COR-L47 (cell line): Measurements from ENCODE around the gene EPC1.
A peak's percentile ranks its signal among the peaks of the same experiment; 100 is the strongest.
"Not testable (repeated sequence)": the region's sequence is repeated elsewhere in the genome, so short reads cannot be mapped to it uniquely, and the experiment has no call there.

ENCODE experiments used
- DNase-seq: peaks from one replicate; lab custom pipeline; 2025; lab: John Stamatoyannopoulos, UW

EPC1 gene

GRCh38 chr10:32346551-32347362 lies at the start of gene EPC1:
Gene EPC1 (minus strand): TSS chr10:32347158. CDS start chr10:32346915, 243 bp downstream.
- peak; percentile 77 for DNase-seq

- DNase-seq: no peak
Measured at GRCh38 chr10:32393911-32394310, 47.0 kb upstream of the EPC1 start.

- not testable (repeated sequence) for DNase-seq
Measured at GRCh38 chr10:32392284-32392683, 45.3 kb upstream of the EPC1 start.

GRCh38 chr10:32390193-32390592 lies 43.2 kb upstream of the EPC1 start:
- no peak for DNase-seq

- DNase-seq: no peak
Measured at GRCh38 chr10:32388258-32389027, 41.5 kb upstream of the EPC1 start.

- no peak for DNase-seq
Measured at GRCh38 chr10:32386623-32387260, 39.8 kb upstream of the EPC1 start.

GRCh38 chr10:32384171-32384570 lies 37.2 kb upstream of the EPC1 start:
- DNase-seq: no peak

GRCh38 chr10:32381165-32381564 lies 34.2 kb upstream of the EPC1 start:
- DNase-seq: no peak

- DNase-seq: no peak
Measured at GRCh38 chr10:32379950-32380551, 33.1 kb upstream of the EPC1 start.

GRCh38 chr10:32379318-32379949 lies 32.5 kb upstream of the EPC1 start:
- peak; percentile 18 for DNase-seq

- peak; percentile 77 for DNase-seq
Measured at GRCh38 chr10:32378363-32379317, 31.7 kb upstream of the EPC1 start.

- DNase-seq: no peak
Measured at GRCh38 chr10:32377458-32378259, 30.7 kb upstream of the EPC1 start.

- no peak for DNase-seq
Measured at GRCh38 chr10:32376771-32377170, 29.8 kb upstream of the EPC1 start.

GRCh38 chr10:32376097-32376496 lies 29.1 kb upstream of the EPC1 start:
- no peak for DNase-seq

- no peak for DNase-seq
Measured at GRCh38 chr10:32375631-32376030, 28.7 kb upstream of the EPC1 start.

GRCh38 chr10:32374605-32375004 lies 27.6 kb upstream of the EPC1 start:
- DNase-seq: no peak

GRCh38 chr10:32373496-32373895 lies 26.5 kb upstream of the EPC1 start:
- DNase-seq: no peak

- DNase-seq: no peak
Measured at GRCh38 chr10:32373031-32373430, 26.1 kb upstream of the EPC1 start.

- DNase-seq: no peak
Measured at GRCh38 chr10:32372000-32372875, 25.3 kb upstream of the EPC1 start.
